CD4-positive, alpha-beta T cell treated with Interleukin-17A for 4 hours (primary cell): ENCODE measurements around the gene TBC1D14.
"Not testable (repeated sequence)": the region's sequence is repeated elsewhere in the genome, so short reads cannot be mapped to it uniquely, and the experiment has no call there.

Experiments
- DNase-seq: peaks from one replicate; pipeline ENCODE4 v3.0.0-alpha.2; 2020; ENCODE audit warnings: mixed read lengths

The TBC1D14 gene

DNA sequence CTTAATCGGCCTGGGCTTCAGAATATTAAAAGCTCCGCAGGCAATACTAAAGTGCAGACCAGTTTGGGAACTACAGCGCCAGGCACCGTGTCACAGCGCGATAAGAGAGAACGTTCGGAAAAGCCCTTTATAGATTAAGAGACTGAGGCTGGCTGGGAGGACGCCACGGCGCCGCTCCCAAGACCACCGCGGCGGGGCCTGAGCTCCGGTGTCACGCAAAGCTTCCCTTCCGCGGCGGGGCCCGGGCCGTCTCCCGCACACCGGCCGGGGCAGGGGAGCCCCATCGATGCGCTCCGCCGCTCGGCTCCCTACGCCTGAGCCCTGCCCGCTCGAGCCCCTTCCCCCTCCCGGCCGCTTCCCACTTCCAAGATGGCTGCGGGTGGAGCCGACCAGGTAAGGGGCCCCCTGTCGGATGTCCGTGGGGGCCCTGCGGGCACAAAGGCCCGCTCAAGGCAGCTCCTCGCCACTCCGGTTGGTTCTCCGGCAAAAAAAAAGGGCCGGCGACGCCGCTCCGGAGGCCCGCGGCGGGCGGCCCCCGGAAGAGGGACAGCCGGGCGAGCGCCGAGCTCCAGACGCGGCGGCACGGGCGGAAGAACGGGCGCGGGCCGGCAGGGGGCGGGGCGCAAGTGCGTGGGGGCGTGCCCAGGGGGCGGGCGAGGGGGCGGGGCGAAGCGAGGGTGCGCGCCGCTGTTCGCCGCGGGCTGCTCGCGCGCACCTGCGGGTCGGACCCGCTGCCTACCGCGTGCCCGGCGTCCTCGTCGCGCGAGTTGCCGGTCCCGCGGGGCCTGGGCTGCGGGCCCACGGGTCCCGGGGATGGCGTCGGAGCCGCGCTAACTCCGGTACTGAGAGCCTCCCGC, at the start of gene TBC1D14:
TSS of gene TBC1D14 (plus strand) at position 714 of the 857 bp plus-strand sequence. CDS start 13,564 bp downstream, outside the sequence.
- peak; percentile 90 for DNase-seq

GRCh38 chr4:6868386-6868785, 41.2 kb upstream of the TBC1D14 start:
- no peak for DNase-seq

DNA sequence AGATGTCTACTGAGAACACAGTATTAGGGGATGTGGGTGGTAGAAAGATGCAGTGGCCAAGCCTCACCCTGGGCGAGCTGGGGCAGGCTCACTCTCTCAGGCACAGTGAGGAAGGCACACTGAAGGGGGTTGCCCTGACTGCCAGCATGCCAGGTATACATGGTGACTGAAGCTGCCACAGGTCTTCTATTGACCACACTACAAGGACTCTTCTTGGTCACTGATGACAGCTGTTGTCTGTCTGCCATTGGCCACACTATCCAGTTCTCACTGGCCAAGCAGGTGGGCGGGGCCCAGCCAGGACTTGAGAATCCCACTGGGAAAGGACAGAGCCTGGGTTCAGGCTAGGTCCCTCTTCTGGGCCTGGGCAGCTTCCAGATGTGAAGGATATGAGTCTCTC, 39.7 kb upstream of the TBC1D14 start:
- no peak for DNase-seq

GRCh38 chr4:6873291-6873690, 36.3 kb upstream of the TBC1D14 start:
- DNase-seq = no peak

DNA sequence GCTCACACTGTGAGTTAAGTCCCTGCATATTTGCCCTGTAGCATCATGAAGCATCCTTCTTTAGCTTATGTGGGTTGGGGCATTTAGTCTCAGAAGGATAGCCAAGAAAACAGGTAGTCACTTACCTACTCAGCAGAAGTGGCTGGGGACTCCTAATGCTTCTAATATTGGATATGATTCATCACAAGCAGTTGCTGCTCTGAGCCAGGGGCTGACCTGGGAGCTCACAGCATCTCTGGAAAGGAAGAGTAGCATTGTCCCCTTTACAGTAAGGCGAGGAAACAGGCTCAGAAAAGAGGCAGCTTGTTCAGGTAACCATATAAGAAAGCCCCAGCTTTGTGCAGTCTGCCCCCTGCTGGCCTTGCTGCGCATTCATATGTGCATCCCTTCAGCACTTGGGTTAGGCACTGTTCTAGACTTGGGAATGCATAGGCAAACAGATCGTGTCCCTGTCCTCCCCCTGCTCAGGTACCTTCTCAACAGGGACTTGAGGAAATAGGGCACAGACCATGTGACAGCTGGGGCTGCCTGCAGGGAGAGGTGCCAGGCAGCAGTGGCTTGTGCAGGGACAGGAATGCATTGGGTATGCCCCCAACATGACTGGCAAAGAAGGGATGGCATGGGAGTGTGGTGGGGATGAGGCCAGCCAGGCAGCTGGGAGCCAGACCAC, 35.7 kb upstream of the TBC1D14 start:
- peak; percentile 89 for DNase-seq

DNA sequence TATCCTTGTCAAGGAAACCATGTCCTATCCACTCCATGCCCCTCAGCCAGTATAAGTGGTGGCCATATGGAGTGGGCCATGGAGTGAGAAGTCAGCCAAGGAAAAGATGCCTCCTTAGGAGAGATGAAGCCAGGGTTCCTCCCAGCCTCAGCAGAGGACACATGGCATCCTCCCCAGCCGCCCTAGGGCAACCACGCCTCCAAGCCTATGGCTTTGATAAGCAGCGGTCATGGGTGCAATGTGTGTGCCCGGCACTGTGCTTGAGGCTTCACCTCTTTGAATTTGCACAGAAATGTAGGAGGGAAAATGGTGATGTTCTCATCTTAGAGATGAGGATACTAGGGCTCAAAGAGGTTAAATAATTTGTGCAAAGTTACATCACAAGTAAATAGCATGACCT, 34.6 kb upstream of the TBC1D14 start:
- DNase-seq = no peak

DNA sequence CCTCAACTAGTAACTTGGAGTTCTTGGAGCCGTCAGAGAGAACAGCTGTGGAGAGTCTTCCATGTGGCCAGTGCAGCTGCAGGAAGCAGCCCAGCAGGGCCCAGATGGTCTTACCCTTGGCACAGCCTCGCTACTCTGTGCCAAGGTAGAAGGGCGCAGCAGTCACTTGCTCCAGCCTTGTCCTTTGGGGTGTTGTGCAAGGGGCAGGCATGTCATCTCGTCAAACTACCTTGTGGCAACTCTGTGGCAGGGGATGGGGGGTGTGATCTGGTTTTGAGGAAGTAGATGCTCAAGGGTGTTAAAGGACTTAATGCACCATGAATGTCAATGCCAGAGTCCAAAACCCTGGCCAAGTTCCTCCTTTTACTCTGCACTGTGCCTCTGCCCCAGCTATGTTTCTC, 34.2 kb upstream of the TBC1D14 start:
- no peak for DNase-seq

GRCh38 chr4:6876440-6876839, 33.2 kb upstream of the TBC1D14 start:
- DNase-seq = no peak

DNA sequence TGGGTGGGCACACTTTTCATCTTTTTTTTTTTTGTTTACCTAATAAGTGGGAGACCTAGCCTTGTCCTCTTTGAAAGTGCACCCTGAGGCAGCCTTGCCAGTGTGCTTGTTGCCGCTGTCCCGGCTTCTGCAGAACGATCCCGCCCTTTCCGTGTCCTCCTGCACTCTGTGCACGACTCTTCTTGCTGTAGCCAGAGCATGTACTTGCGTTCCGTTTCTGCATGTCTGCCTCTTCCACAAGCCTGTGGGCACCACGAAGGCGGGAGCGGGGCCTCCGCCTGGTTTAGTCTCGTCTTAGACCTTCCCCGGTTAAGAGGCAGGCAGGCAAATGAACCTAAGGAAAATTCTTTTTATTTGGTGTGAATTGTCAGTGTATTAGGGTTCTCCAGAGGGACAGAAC, 32.6 kb upstream of the TBC1D14 start:
- DNase-seq = no peak

GRCh38 chr4:6878451-6879059, 31.1 kb upstream of the TBC1D14 start:
- no peak for DNase-seq

DNA sequence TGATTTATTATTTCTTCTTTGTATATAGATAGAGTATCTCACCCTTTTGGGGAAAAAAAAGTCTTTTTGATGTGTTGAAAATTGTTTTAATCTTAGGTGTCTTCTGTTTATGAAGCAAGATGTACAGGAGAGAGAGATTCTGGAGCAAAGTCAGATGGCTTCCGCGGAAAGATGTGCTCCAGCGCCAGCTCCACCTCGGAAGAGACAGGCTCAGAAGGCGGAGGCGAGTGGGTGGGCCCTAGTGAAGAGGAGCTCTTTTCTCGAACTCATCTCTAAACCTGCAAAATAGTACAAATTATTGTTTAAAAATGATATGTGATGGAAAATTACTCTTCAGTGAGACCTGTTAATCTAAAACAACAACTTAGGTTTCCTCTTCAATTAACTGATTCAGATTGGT, 28.9 kb upstream of the TBC1D14 start:
- DNase-seq = no peak

GRCh38 chr4:6881908-6882307, 27.7 kb upstream of the TBC1D14 start:
- DNase-seq = no peak

GRCh38 chr4:6884341-6884870, 25.2 kb upstream of the TBC1D14 start:
- no peak for DNase-seq

DNA sequence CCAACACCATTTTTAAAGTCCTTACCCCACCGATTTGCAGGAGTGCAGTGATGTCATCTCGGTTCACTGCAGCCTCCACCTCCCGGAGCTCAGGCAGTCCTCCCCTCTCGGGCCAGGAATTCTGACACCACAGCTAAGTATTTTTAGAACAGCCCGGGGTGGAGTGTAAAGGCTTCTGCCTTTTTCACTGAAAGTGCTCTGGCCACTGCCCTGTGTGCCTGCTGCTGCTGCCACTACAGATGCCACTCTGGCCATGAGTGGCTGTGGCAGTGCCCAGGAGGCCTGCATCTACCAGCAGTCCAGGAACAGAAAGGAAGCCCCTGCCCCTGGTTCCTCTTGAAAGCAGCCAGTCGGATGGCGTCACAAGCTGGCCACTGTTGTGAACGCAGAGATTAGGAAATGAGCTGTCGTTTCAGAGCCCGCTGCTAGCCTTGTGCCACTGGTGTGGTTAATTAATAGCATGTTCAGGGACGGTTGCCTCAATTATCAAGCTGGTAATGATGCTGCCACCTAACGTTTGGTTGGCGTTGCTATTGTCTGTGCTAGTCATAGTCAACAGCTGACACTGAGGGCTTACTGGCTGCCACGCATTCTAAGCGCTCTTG, 23.6 kb upstream of the TBC1D14 start:
- DNase-seq = peak; percentile 19

DNA sequence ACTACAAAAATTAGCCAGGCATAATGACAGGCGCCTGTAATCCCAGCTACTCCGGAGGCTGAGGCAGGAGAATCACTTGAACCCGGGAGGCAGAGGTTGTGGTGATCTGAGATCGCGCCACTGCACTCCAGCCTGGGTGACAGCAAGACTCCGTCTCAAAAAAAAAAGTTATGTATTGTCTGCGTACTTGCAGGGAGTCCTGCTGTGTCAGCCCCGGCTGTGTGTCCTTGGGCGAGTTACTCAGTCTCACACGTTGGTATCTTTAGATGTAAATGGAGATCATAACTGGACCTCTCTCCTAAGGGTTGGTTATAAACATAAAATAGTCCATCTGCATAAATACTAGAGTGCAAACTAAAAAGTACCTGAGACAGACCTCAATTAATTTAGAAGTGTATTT, 22.7 kb upstream of the TBC1D14 start:
- DNase-seq = no peak

GRCh38 chr4:6887591-6888371, 21.8 kb upstream of the TBC1D14 start:
- no peak for DNase-seq

DNA sequence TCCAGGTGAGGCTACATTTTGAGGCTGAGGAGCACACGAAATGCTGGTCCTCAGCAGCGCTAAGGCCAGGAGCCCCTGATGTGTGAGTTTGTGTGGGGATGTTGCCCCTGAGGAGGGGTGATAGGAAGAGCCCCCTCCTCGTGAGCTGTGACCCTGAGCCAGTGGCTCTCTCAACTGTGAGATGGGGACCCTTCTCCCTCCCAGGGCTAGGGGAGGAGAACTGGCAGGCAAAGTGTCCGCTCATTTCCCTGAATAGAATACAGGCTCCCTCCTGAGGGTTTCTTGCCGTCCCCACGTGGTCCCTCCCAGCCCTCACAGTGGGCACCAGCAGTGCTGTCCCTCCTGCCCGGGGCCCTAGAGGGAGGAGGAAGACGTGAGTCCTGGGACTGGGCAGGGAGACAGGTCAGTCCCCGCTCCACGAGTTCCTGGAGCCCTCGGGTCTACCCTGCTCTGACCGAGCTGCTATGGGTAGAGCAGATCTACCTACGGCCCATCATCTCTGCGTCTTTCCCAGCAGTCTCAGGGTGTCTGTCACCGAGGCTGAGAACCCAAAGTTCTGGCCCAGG, 21.0 kb upstream of the TBC1D14 start:
- no peak for DNase-seq

- DNase-seq = no peak
Measured at GRCh38 chr4:6889101-6889735, 20.4 kb upstream of the TBC1D14 start.

DNA sequence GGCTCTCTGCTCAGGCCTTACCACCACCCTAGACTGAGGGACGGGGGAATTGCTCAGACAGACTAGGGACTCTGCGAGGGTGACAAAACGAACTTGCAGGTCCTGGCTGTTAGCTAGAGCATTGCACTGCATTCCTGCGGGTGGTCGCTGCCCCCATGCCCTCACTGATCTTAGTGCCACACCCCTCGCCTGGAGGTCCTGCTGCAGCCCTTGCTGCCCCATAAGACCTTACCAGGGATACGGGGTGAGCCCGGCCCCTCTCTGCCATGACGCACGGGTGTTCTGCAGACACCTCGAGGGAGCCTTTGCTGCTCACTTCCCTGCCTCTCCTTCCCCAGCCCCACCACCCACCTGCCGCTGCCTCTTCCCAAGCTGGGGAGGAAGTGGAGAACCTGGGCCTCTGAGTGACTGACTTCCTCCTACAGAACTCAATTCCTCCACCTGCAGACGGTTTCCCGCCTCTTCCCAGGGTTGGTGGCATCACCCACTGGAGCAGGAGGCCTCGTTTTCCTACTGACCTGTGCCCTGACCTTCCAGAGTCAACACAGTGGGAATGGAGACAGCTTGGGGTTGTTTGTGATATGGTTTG, 19.8 kb upstream of the TBC1D14 start:
- no peak for DNase-seq

GRCh38 chr4:6890358-6890757, 19.3 kb upstream of the TBC1D14 start:
- DNase-seq = no peak

- not testable (repeated sequence) for DNase-seq
Measured at GRCh38 chr4:6890971-6891370, 18.7 kb upstream of the TBC1D14 start.
